OCI-LY3 (cell line): Measurements from ENCODE around the gene STAP1.
"Not testable (repeated sequence)": the region's sequence is repeated elsewhere in the genome, so short reads cannot be mapped to it uniquely, and the experiment has no call there.

ENCODE experiments used
- H2AFZ ChIP-seq: fragments of 200-600, 300-600 bp; shearing (Covaris generic); 2 replicates; pipeline ENCODE4 v1.6.0; 2014; ENCODE audit warnings: antibody characterized with exemption, low read depth, low read length
- H3K27ac ChIP-seq: fragments of 200-600, 300-600 bp; sonication (generic); 2 replicates; pipeline ENCODE4 v1.5.1; 2014; ENCODE audit warnings: mild to moderate bottlenecking, low read length, moderate library complexity, mixed read lengths
- H3K27me3 ChIP-seq: fragments of 200-600, 300-600 bp; sonication (generic); 2 replicates; pipeline ENCODE4 v1.6.1; 2014; ENCODE audit warnings: low read depth, low read length, mixed read lengths
- H3K36me3 ChIP-seq: fragments of 200-600, 300-600 bp; sonication (generic); replicated peaks from 2 replicates; pipeline ENCODE3; 2014; ENCODE audit warnings: low read depth, low read length, mixed read lengths
- H3K4me1 ChIP-seq: fragments of 300-600, 200-600 bp; sonication (generic); 2 replicates; pipeline ENCODE4 v1.6.1; 2014; ENCODE audit warnings: low read length, mixed read lengths
- H3K4me2 ChIP-seq: fragments of 200-600, 300-600 bp; sonication (generic); 2 replicates; pipeline ENCODE4 v1.6.1; 2014; ENCODE audit warnings: low read length, mixed read lengths
- H3K4me3 ChIP-seq: fragments of 300-600, 200-600 bp; sonication (generic); 2 replicates; pipeline ENCODE4 v1.5.1; 2014; ENCODE audit warnings: antibody characterized with exemption, mild to moderate bottlenecking, low read length, moderate library complexity
- H3K79me2 ChIP-seq: fragments of 300-600, 200-600 bp; shearing (Covaris generic); 2 replicates; pipeline ENCODE4 v1.6.1; 2014; ENCODE audit warnings: mild to moderate bottlenecking, low read length, mixed read lengths
- H3K9ac ChIP-seq: fragments of 300-600, 200-600 bp; shearing (Covaris generic); 2 replicates; pipeline ENCODE4 v1.6.0; 2014; ENCODE audit warnings: mild to moderate bottlenecking, low read length, moderate library complexity
- H3K9me3 ChIP-seq: fragments of 200-600, 300-600 bp; shearing (Covaris generic); 2 replicates; pipeline ENCODE4 v1.6.1; 2014; ENCODE audit warnings: low read length, mixed read lengths; ENCODE audit not compliant: insufficient read depth
- H4K20me1 ChIP-seq: fragments of 200-600, 300-600 bp; sonication (generic); 2 replicates; pipeline ENCODE4 v1.6.1; 2016; ENCODE audit warnings: low read length, mixed read lengths; ENCODE audit not compliant: insufficient read depth
- EZH2phosphoT487 ChIP-seq: fragments of 200-600 bp; shearing (Covaris generic); IDR thresholded peaks from 2 replicates; pipeline ENCODE4 v1.6.1; 2018; ENCODE audit warnings: antibody characterized with exemption, mixed run types, low read depth
- TF ChIP-seq, protein P1 (sequence below): fragments of 200-600, 300-600 bp; sonication (generic); IDR thresholded peaks from 2 replicates; pipeline ENCODE4 v1.5.1; 2014; ENCODE audit warnings: antibody characterized with exemption, low read length, low read depth

The STAP1 gene

DNA sequence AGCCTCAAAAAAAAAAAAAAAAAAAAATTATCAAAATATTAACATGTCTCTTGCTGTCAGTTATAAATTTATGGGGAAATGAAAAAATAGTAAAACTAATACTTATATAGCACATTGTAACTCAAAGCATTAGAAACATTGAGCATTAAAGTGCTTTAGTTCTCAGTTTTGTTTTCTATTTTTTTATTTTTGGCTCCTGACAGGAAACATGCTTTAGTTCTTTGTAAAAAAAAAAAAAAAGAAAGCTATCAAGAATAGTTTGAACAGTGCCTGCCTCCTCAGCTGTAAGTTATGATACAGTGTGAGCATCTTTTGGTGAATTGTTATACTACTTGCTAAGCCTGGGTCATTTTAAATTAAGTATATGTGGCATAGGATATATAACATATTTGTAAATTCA lies 8.1 kb upstream of the STAP1 start:
- no peak for TF ChIP-seq EZH2phosphoT487
- TF ChIP-seq, protein P1, sequence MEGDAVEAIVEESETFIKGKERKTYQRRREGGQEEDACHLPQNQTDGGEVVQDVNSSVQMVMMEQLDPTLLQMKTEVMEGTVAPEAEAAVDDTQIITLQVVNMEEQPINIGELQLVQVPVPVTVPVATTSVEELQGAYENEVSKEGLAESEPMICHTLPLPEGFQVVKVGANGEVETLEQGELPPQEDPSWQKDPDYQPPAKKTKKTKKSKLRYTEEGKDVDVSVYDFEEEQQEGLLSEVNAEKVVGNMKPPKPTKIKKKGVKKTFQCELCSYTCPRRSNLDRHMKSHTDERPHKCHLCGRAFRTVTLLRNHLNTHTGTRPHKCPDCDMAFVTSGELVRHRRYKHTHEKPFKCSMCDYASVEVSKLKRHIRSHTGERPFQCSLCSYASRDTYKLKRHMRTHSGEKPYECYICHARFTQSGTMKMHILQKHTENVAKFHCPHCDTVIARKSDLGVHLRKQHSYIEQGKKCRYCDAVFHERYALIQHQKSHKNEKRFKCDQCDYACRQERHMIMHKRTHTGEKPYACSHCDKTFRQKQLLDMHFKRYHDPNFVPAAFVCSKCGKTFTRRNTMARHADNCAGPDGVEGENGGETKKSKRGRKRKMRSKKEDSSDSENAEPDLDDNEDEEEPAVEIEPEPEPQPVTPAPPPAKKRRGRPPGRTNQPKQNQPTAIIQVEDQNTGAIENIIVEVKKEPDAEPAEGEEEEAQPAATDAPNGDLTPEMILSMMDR: no peak
- Histone ChIP-seq H3K4me3 (peak overlapping the region; percentile 71), H3K4me1 (peaks cover 8% of the 10 kb centered on the region), H3K27ac (no peak overlapping the region), H2AFZ (no peak overlapping the region), H3K27me3 (no peaks in the 10 kb centered on the region), H3K79me2 (no peaks in the 10 kb centered on the region), H3K9me3 (no peaks in the 10 kb centered on the region), H3K36me3 (no peaks in the 10 kb centered on the region), H3K4me2 (peak overlapping the region; percentile 65), H3K9ac (peak overlapping the region; percentile 29; the same call in 1 of the 2 replicates), H4K20me1 (no peaks in the 10 kb centered on the region)

DNA sequence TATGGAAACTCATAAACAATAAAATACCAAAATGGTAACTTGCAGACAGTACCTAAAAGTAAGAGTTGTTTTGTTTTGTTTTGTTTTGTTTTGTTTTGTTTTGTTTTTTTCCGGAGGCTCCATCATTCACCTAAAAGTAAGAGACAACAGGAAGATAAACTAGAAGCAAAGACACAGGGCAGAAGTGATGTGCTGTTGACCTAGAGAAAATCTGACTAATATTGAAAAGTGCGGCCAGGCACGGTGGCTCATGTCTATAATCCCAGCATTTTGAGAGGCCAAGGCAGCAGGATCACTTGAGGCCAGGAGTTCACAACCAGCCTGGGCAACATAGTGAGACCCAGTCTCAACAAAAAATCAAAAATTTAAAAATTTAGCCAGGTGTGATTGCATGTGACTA lies 7.7 kb upstream of the STAP1 start:
- H4K20me1 ChIP-seq: no peaks in the 10 kb centered on the region
- no peak for TF ChIP-seq EZH2phosphoT487
- TF ChIP-seq, protein P1: no peak
- no peak overlapping the region for H3K4me3 ChIP-seq
- H3K9me3 ChIP-seq: no peaks in the 10 kb centered on the region
- no peak overlapping the region for H3K27ac ChIP-seq
- H3K27me3 ChIP-seq: no peaks in the 10 kb centered on the region
- no peak overlapping the region for H2AFZ ChIP-seq
- no peaks in the 10 kb centered on the region for H3K79me2 ChIP-seq
- H3K4me2 ChIP-seq: no peak overlapping the region
- H3K4me1 ChIP-seq: peaks cover 8% of the 10 kb centered on the region
- no peak overlapping the region for H3K9ac ChIP-seq
- no peaks in the 10 kb centered on the region for H3K36me3 ChIP-seq

DNA sequence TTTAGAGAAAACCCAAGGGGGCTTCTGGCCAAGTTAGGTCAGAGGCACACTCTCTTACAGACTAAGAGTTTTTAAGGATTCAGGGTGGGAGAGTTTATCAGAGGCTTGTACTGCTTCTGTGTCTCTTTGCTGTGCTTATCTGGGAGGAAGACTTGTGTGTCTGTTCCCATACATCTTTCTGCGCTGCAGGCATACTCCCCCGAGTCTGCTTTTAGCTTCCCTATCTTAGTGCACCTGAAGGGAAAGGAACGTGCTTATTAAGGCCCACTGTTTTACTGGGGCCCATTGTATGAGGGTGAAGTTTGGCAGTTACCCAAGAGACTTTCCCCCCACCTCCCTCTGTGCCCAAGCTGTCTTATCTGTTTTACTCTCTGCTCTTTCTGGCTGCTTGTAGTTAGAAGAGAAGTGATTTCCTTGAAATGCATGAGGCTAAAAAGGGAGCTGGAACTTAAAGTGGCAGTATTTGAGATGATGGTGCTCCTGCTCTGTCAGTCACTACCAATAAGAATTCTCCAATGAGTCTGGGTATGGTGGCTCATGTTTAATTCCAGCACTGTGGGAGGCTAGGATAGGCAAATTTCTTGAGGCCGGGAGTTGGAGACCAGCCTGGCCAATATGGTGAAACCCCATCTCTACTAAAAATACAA lies 6.3 kb upstream of the STAP1 start:
- H3K4me2 ChIP-seq, H3K9me3 ChIP-seq, H3K79me2 ChIP-seq, H3K4me3 ChIP-seq, H2AFZ ChIP-seq, H4K20me1 ChIP-seq, H3K36me3 ChIP-seq, H3K27ac ChIP-seq, H3K9ac ChIP-seq, H3K27me3 ChIP-seq, H3K4me1 ChIP-seq: not testable (repeated sequence)

DNA sequence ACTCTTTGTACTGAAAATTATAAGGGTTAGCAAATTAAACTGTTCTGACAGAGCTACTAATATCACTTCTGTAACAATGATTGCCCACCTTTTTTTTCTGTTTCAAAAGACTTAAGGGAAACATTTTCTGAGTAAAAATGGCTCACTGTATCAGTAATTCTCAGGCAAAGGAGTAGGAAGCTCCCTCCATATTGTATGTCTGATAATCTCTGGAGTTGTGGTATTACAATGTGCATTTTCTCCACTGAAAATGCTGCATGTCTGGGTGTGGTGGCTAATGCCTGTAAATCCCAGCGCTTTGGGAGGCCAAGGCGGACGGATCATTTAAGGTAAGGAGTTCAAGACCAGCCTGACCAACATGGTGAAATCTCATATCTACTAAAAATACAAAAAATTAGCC lies 4.4 kb upstream of the STAP1 start:
- H2AFZ ChIP-seq: no peak overlapping the region
- H3K4me2 ChIP-seq: no peak overlapping the region
- H3K4me1 ChIP-seq: peaks cover 12% of the 10 kb centered on the region

More for the DNA sequence above, 4.4 kb upstream of the STAP1 start:
- Histone ChIP-seq H3K27me3 (no peaks in the 10 kb centered on the region), H3K27ac (no peak overlapping the region), H3K4me3 (no peak overlapping the region), H3K36me3 (no peaks in the 10 kb centered on the region), H4K20me1 (no peaks in the 10 kb centered on the region), H3K9me3 (no peaks in the 10 kb centered on the region), H3K9ac (no peak overlapping the region), H3K79me2 (no peaks in the 10 kb centered on the region)
- TF ChIP-seq, protein P1: no peak
- TF ChIP-seq EZH2phosphoT487: no peak
